Measurements from ENCODE around the gene TRPC4AP.

DNA sequence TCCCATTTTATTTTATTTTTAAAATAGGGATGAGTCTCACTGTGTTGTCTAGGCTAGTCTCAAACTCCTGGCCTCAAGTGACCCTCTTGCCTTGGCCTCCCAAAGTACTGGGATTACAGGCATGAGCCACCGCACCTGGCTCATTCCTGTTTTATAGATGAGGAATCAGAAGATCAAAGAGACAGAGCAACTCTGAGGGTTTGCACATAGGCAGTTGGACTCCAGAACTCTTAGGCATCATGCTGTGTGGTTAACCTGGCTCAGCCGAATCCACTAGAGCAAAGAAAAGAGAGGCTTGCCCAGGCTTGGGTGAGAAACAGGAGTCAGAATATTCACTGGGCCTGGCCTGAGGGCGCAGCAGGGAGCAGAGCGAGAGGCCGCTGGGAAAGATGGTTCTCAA lies 127.6 kb downstream of the TRPC4AP start:
- TF ChIP-seq CTCF (IDR thresholded peaks at IDR 0.05), result no peak
- no peak for TF ChIP-seq EP300 (IDR thresholded peaks at IDR 0.05)

All from tibial nerve (tissue), 4 donors.